Measurements from ENCODE around the gene BUB3.
"Not testable (repeated sequence)": the region's sequence is repeated elsewhere in the genome, so short reads cannot be mapped to it uniquely, and the experiment has no call there.

Gene BUB3

DNA sequence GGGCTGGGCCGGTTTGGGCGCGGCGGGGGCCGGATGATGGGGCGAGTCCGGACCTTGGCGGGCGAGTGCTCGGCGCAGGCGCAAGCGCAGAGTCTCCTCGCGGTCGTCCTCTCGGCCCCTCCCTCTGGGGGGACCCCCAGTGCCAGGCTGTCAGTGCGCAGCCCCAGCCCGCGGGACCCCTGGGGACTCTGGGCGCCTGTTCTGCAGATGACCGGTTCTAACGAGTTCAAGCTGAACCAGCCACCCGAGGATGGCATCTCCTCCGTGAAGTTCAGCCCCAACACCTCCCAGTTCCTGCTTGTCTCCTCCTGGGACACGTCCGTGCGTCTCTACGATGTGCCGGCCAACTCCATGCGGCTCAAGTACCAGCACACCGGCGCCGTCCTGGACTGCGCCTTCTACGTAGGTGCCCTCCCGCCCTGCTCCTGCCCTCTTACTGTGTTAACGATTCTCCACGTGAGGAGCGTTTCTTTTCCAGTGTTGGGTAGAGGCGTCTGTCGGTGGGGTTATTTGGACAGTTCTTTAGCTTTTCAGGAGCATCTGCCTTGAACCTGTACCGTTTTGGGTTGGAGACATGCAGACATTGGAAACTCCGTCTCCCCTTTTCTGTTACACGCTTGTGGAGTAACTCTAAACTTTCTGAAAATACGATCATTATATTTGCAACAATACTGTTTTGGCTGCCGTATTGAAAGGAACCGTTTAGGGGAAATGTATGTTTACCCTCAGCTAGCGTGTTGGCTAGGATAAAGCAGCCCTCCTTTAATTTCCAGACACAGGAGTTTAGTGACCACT lies 706 bp downstream of the BUB3 start:
- DNase-seq: peak; percentile 43

- no peak for DNase-seq
These were observed 1.9 kb downstream of the BUB3 start for GRCh38 chr10:123156078-123156477.

GRCh38 chr10:123157210-123157609 lies 3.0 kb downstream of the BUB3 start:
- DNase-seq: no peak

GRCh38 chr10:123158682-123159081 lies 4.5 kb downstream of the BUB3 start:
- DNase-seq: no peak

- DNase-seq: peak; percentile 22
These were observed 6.2 kb downstream of the BUB3 start for GRCh38 chr10:123160311-123160980.

DNA sequence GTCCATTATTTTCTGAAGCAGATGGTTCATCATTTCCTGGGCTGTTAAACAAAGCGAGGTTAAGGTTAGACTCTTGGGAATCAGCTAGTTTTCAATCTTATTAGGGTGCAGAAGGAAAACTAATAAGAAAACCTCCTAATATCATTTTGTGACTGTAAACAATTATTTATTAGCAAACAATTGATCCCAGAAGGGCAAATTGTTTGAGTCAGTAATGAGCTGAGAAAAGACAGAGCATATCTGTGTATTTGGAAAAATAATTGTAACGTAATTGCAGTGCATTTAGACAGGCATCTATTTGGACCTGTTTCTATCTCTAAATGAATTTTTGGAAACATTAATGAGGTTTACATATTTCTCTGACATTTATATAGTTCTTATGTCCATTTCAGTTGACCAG lies 10.1 kb downstream of the BUB3 start:
- DNase-seq: no peak

GRCh38 chr10:123165445-123166072 lies 11.4 kb downstream of the BUB3 start:
- DNase-seq: no peak

DNA sequence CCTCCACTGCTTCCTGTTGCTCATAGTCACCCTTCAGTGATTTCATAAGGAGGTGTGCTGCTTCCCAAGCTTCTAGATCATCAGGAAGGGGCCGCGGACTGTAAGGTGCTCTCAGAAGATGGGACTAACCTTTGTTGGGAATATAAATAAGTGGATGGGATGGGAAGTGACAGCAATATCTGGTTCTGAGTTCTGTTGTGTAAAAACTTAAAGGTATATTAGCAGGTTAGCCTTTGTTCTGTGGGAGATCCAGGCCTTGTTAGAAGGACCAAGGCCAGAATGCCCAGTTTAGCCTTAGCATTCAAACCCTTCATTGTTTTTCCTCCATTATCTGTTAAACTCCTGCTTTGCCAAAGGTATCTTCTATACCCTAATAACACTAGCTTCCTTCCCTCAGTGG lies 12.4 kb downstream of the BUB3 start:
- no peak for DNase-seq

- no peak for DNase-seq
These were observed 16.8 kb downstream of the BUB3 start for GRCh38 chr10:123170961-123171360.

- not testable (repeated sequence) for DNase-seq
These were observed 17.4 kb downstream of the BUB3 start for GRCh38 chr10:123171616-123172015.

DNA sequence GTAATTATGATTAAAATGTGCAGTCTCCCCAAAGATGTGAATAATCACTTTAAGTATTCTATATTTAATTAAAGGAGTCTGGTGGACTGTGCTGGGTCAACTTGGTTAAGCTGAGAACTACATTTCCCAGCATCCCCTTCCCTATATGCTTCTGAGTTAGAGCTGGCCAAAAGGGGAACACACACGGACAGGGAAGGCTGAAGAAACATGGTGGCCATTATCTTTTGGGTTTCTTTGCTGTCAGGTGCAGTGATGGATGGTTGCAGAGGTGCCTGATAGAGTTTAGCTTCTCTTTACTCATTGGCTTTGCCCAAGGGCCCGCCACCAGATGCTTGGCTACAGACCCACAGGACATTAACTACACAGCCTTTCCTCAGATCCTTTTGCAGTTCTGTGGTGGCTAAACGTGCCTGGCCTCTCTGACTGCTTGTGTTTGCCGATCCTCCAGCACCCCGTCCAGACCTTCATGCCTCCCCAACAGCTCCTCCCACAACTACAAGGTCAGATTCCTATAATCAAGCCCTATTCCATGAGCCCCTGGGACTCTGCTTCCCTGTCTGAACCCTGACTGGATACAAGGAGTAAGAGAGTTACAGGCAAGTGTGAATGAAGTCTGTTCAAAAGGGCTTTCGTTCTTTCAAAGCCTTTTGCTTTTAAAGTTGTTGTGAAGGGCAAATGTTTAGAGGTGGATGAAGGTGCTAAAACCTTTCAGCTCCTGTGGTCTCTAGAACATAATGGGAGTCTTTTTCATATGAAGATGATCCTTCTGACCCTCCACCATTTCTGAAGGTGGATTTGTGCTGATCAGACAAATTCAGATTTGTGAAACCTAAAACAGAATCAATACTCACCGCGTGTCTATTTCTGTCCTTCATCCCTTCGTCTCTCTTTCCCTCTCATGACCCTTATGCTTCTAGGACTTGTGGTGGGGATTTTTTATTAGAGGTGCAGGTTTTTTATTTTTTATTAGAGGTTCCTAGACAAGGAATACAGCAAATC lies 21.5 kb downstream of the BUB3 start:
- DNase-seq: no peak

- not testable (repeated sequence) for DNase-seq
These were observed 24.2 kb downstream of the BUB3 start for GRCh38 chr10:123178390-123178789.

DNA sequence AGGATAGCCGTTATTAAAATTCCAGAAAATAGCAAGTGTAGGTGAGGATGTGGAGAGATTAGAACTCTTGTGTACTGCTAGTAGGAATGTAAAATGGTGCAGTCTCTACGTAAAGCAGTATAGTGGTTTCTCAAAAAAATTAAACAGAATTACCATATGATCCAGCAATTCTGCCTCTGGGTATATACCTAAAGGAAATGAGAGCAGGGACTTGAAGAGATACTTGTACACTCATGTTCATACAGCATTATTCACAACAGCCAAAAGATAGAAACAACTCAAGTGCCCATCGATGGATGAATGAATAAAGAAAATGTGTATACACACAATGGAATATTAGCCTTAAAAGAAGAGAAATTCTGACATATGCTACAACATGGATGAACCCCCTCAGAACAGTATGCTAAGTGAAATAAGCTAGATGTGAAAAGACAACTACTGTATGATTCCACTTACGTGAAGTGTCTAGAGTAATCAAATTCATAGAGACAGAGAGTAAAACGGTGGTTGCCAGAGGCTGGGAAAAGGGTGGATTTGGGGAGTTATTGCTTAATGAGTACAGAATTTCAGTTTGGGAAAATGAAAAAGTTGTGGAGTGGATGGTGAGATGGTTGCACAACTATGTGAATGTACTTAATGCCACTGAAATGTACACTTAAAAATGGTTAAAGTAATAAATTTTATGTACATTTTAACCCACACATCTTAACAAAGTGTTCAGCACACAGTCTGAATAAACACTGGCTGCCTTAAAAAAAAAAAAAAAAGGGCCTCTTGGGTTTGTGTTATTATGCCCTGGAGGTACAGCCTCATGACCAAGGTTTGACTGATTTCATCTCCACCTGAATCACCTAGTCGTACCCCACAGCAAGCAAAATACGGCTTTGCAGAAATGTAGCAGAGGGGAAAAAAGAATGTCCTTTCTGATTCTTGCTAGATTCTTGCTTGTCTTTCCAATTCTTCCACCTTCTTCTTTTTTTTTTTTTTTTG lies 26.2 kb downstream of the BUB3 start:
- DNase-seq: no peak

- DNase-seq: no peak
These were observed 29.5 kb downstream of the BUB3 start for GRCh38 chr10:123183724-123184123.

DNA sequence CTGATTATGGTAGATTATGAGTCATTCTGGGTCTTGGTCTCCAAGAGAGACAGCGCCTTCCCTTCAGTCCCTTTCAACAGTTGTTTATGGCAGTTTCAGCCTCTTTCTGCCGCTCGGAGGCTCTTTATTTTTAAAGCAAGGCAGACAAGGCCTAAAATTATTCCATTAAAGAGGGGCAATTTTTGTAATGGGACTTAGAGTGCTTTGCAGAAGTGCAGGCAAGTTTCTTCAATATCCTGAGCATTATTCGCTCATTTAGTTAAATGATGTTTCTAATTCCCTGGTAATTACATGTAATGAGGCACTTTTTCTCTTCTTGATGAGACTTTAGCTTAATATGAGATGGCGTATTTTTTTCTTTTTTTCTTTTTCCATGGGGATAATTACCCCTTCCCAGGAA lies 33.6 kb downstream of the BUB3 start:
- DNase-seq: no peak

GRCh38 chr10:123191886-123192285 lies 37.7 kb downstream of the BUB3 start:
- DNase-seq: no peak

- DNase-seq: no peak
These were observed 39.9 kb downstream of the BUB3 start for GRCh38 chr10:123194056-123194455.

DNA sequence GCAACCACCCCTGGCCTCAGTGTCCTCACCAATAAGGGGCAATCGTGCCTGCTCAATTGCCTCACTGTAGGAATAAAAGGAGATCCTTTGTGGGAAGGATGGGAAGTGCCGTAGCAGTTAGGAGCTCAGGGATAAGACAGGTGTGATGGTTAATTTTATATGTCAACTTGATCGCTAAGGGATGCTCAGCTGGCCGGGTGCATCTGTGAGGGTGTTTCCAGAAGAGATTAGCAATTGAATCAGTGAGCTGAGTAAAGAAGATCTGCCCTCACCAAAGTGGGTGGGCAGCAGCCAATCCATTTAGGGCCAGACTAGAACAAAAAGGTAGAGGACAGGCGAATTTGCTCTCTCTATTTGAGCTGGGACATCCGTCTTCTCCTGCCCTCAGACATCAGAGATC lies 46.3 kb downstream of the BUB3 start:
- DNase-seq: no peak

DNA sequence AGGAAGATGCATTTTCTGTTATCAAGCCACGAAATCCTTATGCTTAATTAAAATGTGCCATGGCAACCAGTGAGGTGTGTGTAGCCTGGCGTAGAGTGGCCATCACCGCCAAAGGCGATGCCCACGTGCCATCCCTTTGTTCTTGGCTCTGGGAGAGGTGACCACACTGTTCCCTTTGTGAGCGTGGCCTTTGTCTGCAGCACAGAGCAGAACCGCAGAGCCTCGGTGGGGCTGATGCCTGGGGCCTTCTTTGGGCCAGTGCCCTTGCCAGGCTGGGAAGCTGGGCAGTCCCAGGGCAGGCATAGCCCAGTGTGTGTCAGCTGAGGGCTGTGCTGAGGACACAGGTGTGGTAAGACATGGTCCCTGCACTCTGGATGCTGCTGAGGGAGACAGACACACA lies 48.3 kb downstream of the BUB3 start:
- no peak for DNase-seq

- no peak for DNase-seq
These were observed 49.4 kb downstream of the BUB3 start for GRCh38 chr10:123203393-123204126.

DNA sequence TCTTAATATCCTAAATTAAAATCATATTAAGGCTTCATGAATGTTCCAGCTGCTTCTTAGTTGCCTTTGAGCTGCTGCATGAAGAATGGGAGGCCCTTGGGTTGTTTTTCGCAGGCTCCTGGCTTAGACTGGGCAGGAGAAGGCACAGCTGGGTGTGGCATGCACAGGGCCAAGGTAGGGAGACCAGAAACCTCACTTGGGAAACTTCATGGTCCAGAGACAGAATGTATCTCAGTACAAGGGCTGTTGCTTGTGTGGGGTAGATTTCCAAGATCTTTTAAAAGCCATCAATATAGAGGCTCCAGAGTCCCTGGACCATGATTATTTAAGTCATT lies 49.9 kb downstream of the BUB3 start:
- DNase-seq: no peak
